ENCODE results near the gene CD8A.

CD8A gene

DNA sequence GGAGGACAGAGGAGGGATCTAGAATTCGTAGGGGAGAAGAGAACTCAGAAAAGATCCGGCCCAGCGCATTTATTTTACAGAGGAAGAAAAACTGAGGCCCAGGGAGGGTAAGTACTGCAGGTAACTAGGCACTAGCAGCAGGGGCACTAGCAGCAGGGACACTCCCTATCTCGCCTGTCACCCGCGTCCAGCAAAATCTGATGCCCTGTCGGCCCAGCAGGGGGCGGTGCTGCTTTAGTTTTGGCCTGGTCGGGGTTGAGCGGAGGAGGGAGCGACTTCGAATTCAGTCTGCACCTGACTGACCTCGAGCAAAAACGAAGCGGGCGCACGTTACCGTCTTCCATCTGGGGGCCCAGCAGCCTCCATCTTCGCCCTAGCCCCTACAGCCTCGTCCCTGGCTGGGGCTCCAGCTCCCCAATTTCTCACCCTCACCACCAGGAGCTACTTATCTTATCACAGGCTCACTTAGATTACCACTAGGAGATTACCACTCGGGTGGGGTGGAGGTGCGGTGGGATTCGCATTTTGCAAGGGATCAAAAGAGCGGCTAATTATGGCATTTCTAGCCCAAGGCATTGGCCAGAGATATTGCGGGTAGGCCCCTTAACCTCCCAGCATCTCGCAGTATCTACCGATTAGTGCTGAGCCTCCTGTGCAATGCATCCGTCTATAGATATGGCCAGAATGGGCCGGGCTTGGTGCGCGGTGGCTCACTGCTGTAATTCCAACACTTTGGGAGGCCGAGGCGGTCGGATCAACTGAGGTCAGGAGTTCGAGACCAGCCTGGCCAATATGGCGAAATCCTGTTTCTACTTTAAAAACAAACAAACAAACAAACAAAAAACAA, 17.8 kb upstream of the CD8A start:
- peak; percentile 93 to 96 for DNase-seq

GRCh38 chr2:86807468-86808275, 17.0 kb upstream of the CD8A start:
- peak; percentile 41 to 43 for DNase-seq

GRCh38 chr2:86807133-86807467, 16.4 kb upstream of the CD8A start:
- DNase-seq, result no peak

DNA sequence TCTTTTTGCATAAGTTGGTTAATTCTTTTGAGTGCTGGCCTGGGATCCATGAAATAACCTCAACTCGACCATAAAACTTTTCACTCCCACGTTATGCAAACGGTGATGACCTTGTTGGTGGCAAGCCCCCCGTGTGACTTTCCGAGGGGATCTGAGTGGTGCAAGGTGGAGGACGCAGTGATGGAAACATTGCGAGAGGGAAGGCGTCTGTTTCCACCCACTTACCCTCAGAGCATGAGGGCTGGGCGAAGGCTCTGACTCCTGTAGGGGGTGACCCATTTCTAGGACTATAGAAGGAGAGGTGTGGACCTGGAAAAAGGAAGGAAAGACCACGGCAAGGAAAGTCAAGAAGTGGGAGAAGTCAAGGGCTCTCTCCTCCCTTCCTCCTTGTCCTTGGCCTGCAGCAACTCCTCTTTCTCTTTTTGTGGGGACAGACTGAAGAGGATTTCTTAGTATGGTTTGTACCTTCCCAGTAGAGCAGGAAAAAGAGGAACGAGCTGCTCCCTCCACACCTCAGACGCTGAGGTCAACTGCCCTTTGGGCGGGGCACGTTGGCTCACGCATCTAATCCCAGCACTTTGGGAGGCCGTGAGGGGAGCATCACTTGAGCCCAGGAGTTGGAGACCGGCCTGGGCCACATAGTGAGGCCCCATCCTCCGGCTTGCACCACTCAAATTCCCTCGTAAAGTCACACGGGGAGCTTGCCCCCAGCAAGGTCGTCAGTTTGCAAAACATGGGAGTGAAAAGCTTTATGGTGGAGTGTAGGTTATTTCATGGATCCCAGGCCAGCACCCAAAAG, 15.5 kb upstream of the CD8A start:
- DNase-seq, result no peak

- DNase-seq, result no peak
These were observed 10.3 kb upstream of the CD8A start for GRCh38 chr2:86800856-86801567.

DNA sequence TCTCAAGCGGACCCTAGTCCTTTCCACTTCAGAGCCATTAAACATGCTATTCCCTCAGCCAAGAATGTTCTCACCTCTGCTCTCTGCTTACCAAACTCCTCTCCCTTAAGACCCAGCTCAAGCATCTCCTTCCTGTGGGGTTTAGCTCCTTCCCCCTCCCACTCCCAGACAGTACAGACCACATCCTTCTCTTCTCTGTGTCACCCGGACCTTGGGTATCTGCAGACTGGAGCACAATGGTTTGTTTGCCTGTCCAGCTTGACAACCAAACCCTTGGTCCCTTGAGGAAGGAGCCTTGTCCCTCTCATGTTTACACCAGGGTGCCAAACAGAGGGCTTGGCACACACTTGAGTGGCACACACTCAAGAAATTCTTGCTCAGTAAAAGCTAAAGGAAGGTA, 4.1 kb upstream of the CD8A start:
- DNase-seq, result no peak

DNA sequence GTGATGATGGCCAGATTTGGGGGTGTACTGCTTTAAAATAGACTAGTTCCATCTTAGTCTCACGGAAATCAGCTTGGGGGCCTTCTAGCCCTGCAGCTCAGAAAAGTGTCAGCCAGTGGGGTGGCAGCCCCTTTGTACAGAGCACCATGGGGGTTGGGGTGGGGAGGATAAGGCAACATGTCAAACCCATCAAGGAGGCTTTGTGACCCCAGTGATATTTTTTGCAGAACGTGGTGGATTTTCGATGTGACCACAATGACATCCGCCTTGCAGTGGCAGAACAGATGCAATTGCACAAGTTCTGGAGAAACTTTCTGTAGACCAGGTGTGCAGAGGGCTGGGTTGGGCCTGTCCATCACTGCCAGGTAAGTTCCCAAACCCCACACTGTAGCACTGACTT, 3.0 kb upstream of the CD8A start:
- DNase-seq, result no peak

DNA sequence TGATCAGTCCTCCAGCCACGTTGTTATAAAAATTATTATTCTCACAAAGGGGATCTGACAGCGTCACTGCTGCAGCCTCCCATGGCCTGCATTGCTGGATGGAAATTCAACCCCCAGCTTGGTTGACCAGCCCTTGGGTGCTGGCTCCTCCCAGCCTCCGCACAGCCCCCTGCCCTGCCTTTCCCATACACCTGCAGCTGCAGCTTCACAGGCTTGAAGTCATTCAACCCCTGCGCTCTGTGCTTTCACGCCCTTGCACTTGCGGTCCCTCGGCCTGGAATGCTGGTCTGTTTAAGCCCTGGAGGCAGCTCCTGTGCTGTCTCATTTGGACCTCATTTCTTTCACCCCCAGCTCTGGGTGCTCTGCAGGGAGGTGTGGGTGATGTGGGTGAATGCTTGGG, 860 bp upstream of the CD8A start:
- DNase-seq, result no peak

- DNase-seq, result peak in 1 of 2 experiments; percentile 18
These were observed 508 bp downstream of the CD8A start for GRCh38 chr2:86790134-86790675.

DNA sequence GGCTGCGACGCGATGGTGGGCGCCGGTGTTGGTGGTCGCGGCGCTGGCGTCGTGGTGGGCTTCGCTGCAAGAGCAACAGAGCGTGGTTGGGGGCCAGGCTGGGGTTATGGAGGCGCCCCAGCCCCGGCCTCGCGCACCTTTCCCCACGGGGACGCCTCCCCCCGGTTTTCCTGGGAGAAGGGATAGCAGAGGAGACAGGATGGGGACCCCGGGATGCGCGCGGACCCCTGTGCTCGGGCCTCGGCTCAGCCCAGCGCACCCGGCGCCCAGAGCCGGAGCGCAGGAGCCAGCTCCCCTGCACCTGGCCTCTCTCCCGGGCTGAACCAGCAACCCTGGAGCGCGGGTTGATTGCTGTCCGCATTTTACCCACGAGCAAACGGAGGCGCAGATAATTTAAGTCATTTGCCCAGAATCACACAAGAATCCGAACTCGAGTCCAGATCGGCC, 1.0 kb downstream of the CD8A start:
- no peak for DNase-seq

GRCh38 chr2:86788881-86789686, 1.6 kb downstream of the CD8A start:
- DNase-seq, result peak in 1 of 2 experiments; percentile 12

DNA sequence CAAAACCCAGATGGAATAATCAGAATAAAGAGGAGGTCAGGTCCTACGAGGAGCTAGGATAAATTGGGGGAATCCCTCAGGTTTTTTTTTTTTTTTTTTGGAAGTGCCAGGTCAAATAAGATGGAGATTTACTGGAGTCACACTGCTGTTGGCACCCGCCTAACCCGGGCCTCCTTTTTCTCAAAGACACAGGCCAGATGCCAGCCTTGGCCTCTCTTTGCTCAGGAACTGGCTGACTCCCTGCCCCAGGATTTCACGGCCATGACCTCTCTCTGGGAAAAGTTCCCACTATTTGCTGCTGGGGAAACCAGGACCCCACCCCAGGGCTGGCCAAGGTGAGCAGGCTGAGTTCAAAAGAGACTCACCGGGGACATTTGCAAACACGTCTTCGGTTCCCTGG, 2.5 kb downstream of the CD8A start:
- DNase-seq, result no peak

DNA sequence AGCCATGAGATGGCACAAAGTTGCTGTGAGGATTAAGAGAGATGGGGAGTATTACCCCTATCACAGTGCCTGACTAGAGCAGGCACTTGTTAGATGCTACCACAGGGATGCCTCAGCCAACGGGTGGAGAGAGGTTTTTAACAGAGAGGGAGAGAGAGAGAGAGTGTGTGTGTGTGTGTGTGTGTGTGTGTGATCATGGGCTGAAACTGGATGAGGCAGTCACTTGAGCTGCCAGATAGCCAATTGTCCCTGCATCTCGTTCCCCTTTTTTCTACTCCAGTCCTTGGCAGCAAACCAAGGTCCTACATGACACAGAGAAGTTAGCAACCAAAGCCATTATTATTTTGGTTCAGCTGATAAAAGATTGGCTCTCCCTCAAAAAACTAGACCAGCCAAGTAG, 3.0 kb downstream of the CD8A start:
- no peak for DNase-seq

DNA sequence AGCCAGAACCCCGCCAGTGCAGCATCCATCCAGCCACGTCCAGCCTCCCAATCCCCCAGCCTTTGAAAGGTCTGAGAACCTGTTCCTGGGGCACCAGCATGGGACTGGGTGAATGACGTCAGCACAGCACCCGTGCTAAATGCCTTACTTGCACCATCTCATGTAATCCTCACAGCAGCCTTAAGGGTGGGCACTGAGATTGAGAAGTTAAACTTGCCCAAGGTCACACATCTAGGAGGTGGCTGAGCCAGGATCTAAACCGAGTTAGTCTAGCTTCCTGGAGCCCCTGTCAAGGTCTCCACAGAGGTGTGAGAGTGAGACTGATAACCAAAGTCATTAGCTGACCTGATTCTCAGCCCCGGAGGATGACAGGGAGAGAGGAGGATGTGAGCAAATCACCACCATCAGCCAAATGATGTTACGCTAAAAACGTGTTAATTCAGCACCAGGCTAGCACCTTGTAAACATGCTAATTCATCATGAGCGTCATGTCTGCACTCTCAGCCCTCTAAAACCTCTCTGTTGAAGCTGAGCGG, 4.6 kb downstream of the CD8A start:
- no peak for DNase-seq

DNA sequence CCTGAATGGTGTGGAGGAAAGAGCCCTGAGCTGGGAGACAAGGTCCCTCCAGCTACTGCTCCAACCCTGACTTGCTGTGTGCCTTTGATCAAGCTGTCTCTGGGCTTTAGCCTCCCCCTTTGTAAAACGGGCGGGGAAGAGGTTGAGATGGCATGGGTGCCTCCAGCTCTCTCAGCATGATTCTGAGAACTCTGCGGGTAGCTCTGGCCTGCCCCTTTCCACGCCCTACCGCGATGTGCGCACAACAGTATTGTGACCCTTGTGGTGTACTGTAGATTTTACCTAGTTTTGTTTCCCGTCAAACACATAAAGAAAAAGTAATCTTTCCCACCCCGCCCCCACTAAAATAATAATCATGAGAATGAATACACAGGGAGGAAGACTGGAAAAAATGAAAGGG, 5.3 kb downstream of the CD8A start:
- no peak for DNase-seq

- DNase-seq, result peak in 1 of 2 experiments; percentile 13
These were observed 6.9 kb downstream of the CD8A start for GRCh38 chr2:86783615-86784339.

DNA sequence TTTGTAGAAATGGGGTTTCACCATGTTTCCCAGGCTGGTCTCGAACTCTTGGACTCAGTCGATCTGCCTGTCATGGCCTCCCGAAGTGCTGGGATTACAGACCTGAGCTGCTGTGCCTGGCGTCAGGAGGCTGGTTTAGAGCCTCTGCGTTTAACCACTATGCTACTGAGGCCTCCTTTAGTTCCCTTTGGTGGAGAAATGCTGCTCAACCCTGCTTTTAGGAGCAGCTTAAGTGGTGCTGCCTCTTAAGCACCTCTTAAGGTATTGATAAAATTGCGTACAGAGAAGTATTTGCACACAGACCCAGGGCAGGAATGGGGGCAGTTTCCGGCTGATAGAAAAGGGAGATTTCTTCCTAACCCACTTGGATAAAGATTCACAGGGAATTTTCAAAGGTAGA, 8.0 kb downstream of the CD8A start:
- no peak for DNase-seq

DNA sequence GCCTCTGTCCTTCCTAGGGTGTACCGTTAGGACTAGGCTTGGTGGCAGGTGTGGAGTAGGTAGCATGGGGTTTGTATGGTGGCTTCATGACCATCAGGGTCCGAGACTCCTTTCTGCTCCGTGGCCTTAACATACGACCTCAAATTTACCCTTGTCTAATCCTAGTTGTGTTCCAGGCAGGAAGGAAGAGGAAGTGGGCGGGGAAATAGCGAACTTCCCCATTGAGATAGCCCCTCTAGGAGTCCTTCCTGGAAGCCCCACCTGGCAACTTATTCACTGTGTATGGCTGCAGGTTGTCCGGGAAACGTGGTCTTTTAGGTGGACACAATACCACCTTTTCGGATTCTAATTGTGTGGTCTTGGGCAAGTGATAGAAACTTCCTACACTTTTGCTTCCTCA, 9.3 kb downstream of the CD8A start:
- DNase-seq, result no peak

DNA sequence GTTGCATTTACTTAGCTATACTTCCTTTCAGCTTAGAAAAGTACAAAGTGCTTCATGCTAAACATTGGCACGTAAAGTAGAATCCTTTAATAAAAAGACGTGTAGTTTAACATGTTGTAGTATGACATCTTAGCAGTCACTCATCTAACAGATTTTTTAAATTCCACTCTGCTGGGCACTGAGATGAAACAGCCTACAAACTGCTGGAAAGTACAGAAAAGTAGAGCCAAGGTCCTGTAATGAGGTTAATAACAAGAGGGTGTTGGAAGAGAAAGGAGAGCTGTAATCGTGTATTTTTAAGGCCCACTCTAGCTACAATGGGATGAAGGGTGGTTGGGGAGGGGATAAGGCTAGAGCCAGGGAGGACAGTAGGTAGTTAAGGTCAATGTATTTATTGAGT, 10.7 kb downstream of the CD8A start:
- DNase-seq, result no peak

GRCh38 chr2:86778957-86779356, 11.8 kb downstream of the CD8A start:
- DNase-seq, result no peak

DNA sequence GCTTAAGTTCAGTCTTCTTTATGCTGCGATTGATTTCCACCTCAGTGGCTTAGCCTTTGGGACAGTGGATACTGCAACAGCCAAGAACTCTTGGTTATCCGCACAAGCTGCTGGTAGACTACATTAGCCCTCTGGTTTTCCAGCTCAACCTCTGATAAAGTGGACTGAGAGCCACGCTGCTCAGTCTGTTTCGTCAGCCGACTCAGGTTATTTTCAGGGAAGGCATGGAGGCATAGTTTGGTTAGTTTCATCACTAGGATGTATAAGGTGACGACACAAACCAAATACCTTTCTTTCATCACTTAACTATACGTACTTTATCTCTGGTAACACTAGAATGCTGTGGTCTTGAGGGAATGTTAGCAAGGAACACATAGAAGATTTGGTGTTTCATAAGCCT, 14.2 kb downstream of the CD8A start:
- DNase-seq, result no peak

Data from activated CD4-positive, alpha-beta T cell treated with anti-CD3 and anti-CD28 coated beads, Interleukin-2, amount 50 U/mL, for 48 hours (primary cell).